CMK (cell line): Measurements from ENCODE around the gene ANO6.

Source experiments
- DNase-seq: peaks from one replicate; pipeline ENCODE4 v3.0.0-alpha.2; 2010; ENCODE audit warnings: low read depth

The ANO6 gene

GRCh38 chr12:45407981-45408728 lies 192.3 kb downstream of the ANO6 start:
- DNase-seq = no peak

GRCh38 chr12:45408729-45409114 lies 192.8 kb downstream of the ANO6 start:
- no peak for DNase-seq

- no peak for DNase-seq
Observed at GRCh38 chr12:45409966-45410365, 194.1 kb downstream of the ANO6 start.

- no peak for DNase-seq
Observed at GRCh38 chr12:45411626-45412025, 195.7 kb downstream of the ANO6 start.

- DNase-seq = no peak
Observed at GRCh38 chr12:45415393-45415817, 199.5 kb downstream of the ANO6 start.

GRCh38 chr12:45416126-45416525 lies 200.2 kb downstream of the ANO6 start:
- no peak for DNase-seq

GRCh38 chr12:45418520-45418919 lies 202.6 kb downstream of the ANO6 start:
- DNase-seq = no peak

GRCh38 chr12:45419317-45419814 lies 203.5 kb downstream of the ANO6 start:
- no peak for DNase-seq

GRCh38 chr12:45421736-45422135 lies 205.8 kb downstream of the ANO6 start:
- DNase-seq = no peak

- no peak for DNase-seq
Observed at GRCh38 chr12:45423931-45424330, 208.0 kb downstream of the ANO6 start.

- DNase-seq = no peak
Observed at GRCh38 chr12:45425426-45425825, 209.5 kb downstream of the ANO6 start.

- no peak for DNase-seq
Observed at GRCh38 chr12:45426294-45426693, 210.4 kb downstream of the ANO6 start.

GRCh38 chr12:45427042-45427441 lies 211.1 kb downstream of the ANO6 start:
- DNase-seq = no peak

GRCh38 chr12:45429831-45430230 lies 213.9 kb downstream of the ANO6 start:
- DNase-seq = no peak

- no peak for DNase-seq
Observed at GRCh38 chr12:45431126-45431525, 215.2 kb downstream of the ANO6 start.

- no peak for DNase-seq
Observed at GRCh38 chr12:45432710-45433109, 216.8 kb downstream of the ANO6 start.

GRCh38 chr12:45433441-45433868 lies 217.6 kb downstream of the ANO6 start:
- DNase-seq = no peak

GRCh38 chr12:45434094-45434493 lies 218.2 kb downstream of the ANO6 start:
- DNase-seq = no peak

- DNase-seq = no peak
Observed at GRCh38 chr12:45435945-45436710, 220.2 kb downstream of the ANO6 start.

- no peak for DNase-seq
Observed at GRCh38 chr12:45439039-45439438, 223.1 kb downstream of the ANO6 start.

GRCh38 chr12:45446013-45446412 lies 230.1 kb downstream of the ANO6 start:
- DNase-seq = no peak

- no peak for DNase-seq
Observed at GRCh38 chr12:45458238-45458637, 242.3 kb downstream of the ANO6 start.
